Mesenchymal stem cell (in vitro differentiated cells and primary cell): ENCODE measurements around the gene RECK.

Experiments used
- DNase-seq: peaks from one replicate; pipeline ENCODE4 v3.0.0-alpha.2; 2013
- H2AFZ ChIP-seq: one replicate; pipeline ENCODE4 v1.6.1; 2013; ENCODE audit warnings: low read depth, mild to moderate bottlenecking, control low read depth, inconsistent platforms, low read length, moderate library complexity
- H2AK5ac ChIP-seq: 2 replicates; pipeline ENCODE4 v1.6.1; 2013; ENCODE audit warnings: low read length, moderate library complexity, mild to moderate bottlenecking, inconsistent platforms; ENCODE audit not compliant: severe bottlenecking
- H2BK120ac ChIP-seq: one replicate; pipeline ENCODE4 v1.6.1; 2013; ENCODE audit warnings: low read depth, mild to moderate bottlenecking, inconsistent platforms, low read length, moderate library complexity
- H2BK12ac ChIP-seq, 2 experiments: one replicate each; pipeline ENCODE4 v1.6.1; 2013; ENCODE audit warnings: inconsistent platforms in 2 of 2, low read length in 2 of 2, mild to moderate bottlenecking in 2 of 2, moderate library complexity in 2 of 2, control low read depth in 1 of 2
- H2BK15ac ChIP-seq: one replicate; pipeline ENCODE4 v1.6.1; 2013; ENCODE audit warnings: mild to moderate bottlenecking, low read depth, inconsistent platforms; ENCODE audit not compliant: poor library complexity, severe bottlenecking
- H2BK5ac ChIP-seq: 2 replicates; pipeline ENCODE4 v1.6.1; 2013; ENCODE audit warnings: low read depth, mild to moderate bottlenecking, low read length, control low read depth, inconsistent platforms; ENCODE audit not compliant: poor library complexity, severe bottlenecking
- H3K14ac ChIP-seq, 2 experiments: one replicate each; pipeline ENCODE4 v1.6.1; 2013; ENCODE audit warnings: inconsistent platforms in 2 of 2, low read length in 2 of 2, control low read depth in 1 of 2, mild to moderate bottlenecking in 1 of 2, moderate library complexity in 1 of 2
- H3K18ac ChIP-seq, 2 experiments: one replicate each; pipeline ENCODE4 v1.6.1; 2013; ENCODE audit warnings: inconsistent platforms in 2 of 2, low read length in 2 of 2, control low read depth in 1 of 2, low read depth in 1 of 2, mild to moderate bottlenecking in 1 of 2
- H3K23ac ChIP-seq, 2 experiments: one replicate each; pipeline ENCODE4 v1.6.1; 2013; ENCODE audit warnings: inconsistent platforms in 2 of 2, low read length in 2 of 2, mild to moderate bottlenecking in 2 of 2, moderate library complexity in 2 of 2, control low read depth in 1 of 2
- H3K27ac ChIP-seq: 2 replicates; pipeline ENCODE4 v1.5.1; 2013; ENCODE audit warnings: mild to moderate bottlenecking, moderate library complexity, low read length, control low read depth, inconsistent platforms; ENCODE audit not compliant: poor library complexity, severe bottlenecking
- H3K27me3 ChIP-seq, 2 experiments: 2 replicates each; pipeline versions ENCODE4 v1.6.1 to v1.7.0; 2013; ENCODE audit warnings: low read length in 2 of 2, mild to moderate bottlenecking in 2 of 2, moderate library complexity in 2 of 2, control low read depth in 1 of 2, inconsistent platforms in 1 of 2; ENCODE audit not compliant: control insufficient read depth in 1 of 2, insufficient read depth in 1 of 2
- H3K36me3 ChIP-seq, 2 experiments: 2 replicates each; pipeline versions ENCODE4 v1.6.1 to v1.7.0; 2013; ENCODE audit warnings: low read length in 2 of 2, control low read depth in 1 of 2, inconsistent platforms in 1 of 2, low read depth in 1 of 2, mild to moderate bottlenecking in 1 of 2; ENCODE audit not compliant: insufficient read depth in 2 of 2, control insufficient read depth in 1 of 2
- H3K4ac ChIP-seq, 2 experiments: one replicate each; pipeline ENCODE4 v1.6.1; 2013; ENCODE audit warnings: inconsistent platforms in 2 of 2, low read length in 2 of 2, mild to moderate bottlenecking in 2 of 2, moderate library complexity in 2 of 2, control low read depth in 1 of 2, low read depth in 1 of 2
- H3K4me1 ChIP-seq: 2 replicates; pipeline ENCODE4 v1.6.1; 2013; ENCODE audit warnings: low read depth, low read length, control low read depth; ENCODE audit not compliant: control insufficient read depth, insufficient read depth
- H3K4me2 ChIP-seq: 2 replicates; pipeline ENCODE4 v1.6.1; 2013; ENCODE audit warnings: low read length, mild to moderate bottlenecking, inconsistent platforms; ENCODE audit not compliant: poor library complexity, severe bottlenecking
- H3K4me3 ChIP-seq, 2 experiments: 2 replicates each; pipeline versions ENCODE4 v1.5.1 to v1.7.0; 2013; ENCODE audit warnings: low read length in 2 of 2, mild to moderate bottlenecking in 2 of 2, control low read depth in 1 of 2, low read depth in 1 of 2; ENCODE audit not compliant: insufficient read depth in 1 of 2
- H3K79me1 ChIP-seq: replicated peaks from 2 replicates; pipeline ENCODE4 v1.6.1; 2013; ENCODE audit warnings: mild to moderate bottlenecking, control low read depth, low read length, inconsistent platforms; ENCODE audit not compliant: poor library complexity, severe bottlenecking
- H3K9ac ChIP-seq: 2 replicates; pipeline ENCODE4 v1.7.0; 2013; ENCODE audit warnings: mild to moderate bottlenecking, low read length, moderate library complexity
- H3K9me3 ChIP-seq: 2 replicates; pipeline ENCODE4 v1.7.0; 2013; ENCODE audit warnings: mild to moderate bottlenecking, low read length; ENCODE audit not compliant: control insufficient read depth
- H4K8ac ChIP-seq: one replicate; pipeline ENCODE4 v1.6.1; 2013; ENCODE audit warnings: inconsistent platforms, mild to moderate bottlenecking, low read length, moderate library complexity
- H4K91ac ChIP-seq: one replicate; pipeline ENCODE4 v1.6.1; 2013; ENCODE audit warnings: mild to moderate bottlenecking, low read length, inconsistent platforms
- WGBS: methylation state at CpG from one replicate; pipeline ENCODE4 v1.1.7; 2013; ENCODE audit warnings: mixed read lengths; 5-methylcytosine and 5-hydroxymethylcytosine counted together

Gene RECK

DNA sequence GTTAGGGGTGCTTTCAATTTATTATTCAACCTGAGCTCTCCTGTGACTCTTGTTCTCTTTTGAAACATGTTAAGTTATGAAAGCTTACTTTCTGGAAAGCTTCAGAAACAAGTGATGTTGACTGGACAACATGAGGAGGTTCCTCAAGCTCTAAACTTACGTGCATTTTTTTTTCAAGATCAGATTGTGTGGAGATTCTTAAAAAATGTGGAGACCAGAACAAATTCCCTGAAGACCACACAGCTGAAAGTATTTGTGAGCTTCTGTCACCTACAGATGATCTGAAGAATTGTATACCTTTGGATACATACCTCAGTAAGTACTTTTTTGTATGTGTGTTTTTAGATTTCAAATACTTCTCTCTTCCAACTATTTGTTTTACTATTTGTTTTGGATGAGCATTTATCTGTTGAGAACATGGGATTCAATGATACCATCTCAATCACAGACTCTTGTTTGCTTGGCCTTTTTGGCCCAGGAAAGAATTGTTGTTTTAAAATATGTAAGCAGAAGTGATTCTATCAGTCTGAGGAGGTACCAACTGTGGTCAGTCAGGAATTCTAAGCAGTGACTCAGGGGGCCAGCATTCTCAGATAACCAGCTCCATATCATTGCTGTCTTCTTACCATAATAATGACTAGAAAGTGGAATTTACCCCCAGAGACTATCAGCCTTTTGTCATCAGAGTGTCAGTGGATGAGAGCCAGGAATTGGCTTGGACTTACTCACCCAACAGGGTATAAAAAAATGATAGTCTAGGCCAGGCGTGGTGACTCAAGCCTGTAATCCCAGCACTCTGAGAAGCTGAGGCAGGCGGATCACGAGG is 65.4 kb downstream of the RECK start:
- no peak overlapping the region for H4K91ac ChIP-seq
- H2AK5ac ChIP-seq, result no peak overlapping the region
- no peaks in the 10 kb centered on the region for H3K79me1 ChIP-seq
- peaks cover 0 to 36% of the 10 kb centered on the region in 2 experiments for H3K36me3 ChIP-seq
- H3K4me3 ChIP-seq, result no peak overlapping the region
- H3K4ac ChIP-seq, result no peak overlapping the region
- H3K14ac ChIP-seq, result no peak overlapping the region
- DNase-seq, result peak; percentile 95
- no peak overlapping the region for H3K18ac ChIP-seq
- H4K8ac ChIP-seq, result no peak overlapping the region
- H2BK5ac ChIP-seq, result peak overlapping the region; percentile 92
- H3K27ac ChIP-seq, result peak overlapping the region; percentile 94
- no peak overlapping the region for H2BK15ac ChIP-seq
- no peaks in the 10 kb centered on the region for H3K27me3 ChIP-seq
- no peak overlapping the region for H2BK12ac ChIP-seq
- H2BK120ac ChIP-seq, result no peak overlapping the region
- peaks cover 5% of the 10 kb centered on the region for H3K4me1 ChIP-seq
- H3K9ac ChIP-seq, result peak overlapping the region; percentile 58
- no peak overlapping the region for H3K4me2 ChIP-seq
- WGBS, result 4% methylated on average over 4 of the region's 4 CpGs
- H2AFZ ChIP-seq, result no peak overlapping the region
- H3K9me3 ChIP-seq, result no peaks in the 10 kb centered on the region
- H3K23ac ChIP-seq, result no peak overlapping the region

DNA sequence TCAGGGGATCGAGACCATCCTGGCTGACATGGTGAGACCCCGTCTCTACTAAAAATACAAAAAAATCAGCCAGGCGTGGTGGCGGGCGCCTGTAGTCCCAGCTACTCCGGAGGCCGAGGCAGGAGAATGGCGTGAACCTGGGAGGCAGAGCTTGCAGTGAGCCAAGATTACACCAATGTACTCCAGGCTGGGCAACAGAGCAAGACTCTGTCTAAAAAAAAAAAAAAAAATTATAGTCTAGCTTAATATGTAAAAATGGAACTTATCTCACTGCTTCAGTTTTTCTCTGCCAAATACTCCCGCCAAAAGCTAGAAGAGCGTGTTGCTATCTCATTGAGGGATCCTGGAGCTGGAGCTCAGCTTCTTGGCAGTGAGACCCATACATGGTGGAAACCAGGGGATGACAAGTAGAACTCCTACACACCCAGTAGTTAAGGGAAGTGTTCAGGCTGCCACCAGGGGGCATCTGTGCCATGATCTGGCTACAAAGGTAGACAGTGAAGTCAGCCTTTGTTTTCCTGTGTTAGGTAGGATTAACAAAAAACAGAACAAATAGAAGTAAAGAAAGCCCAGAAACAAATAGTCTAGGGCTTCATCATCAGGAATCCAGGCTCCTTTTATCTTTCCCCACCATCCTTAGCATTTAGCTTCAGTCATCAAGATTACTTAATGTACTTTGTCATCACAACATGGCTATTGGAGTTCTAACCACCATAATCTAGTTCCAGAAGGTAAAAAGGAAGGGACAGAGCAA is 66.2 kb downstream of the RECK start:
- Histone ChIP-seq H3K79me1 (no peaks in the 10 kb centered on the region), H2BK120ac (no peak overlapping the region), H3K36me3 (peaks cover 0 to 35% of the 10 kb centered on the region in 2 experiments), H3K14ac (no peak overlapping the region), H3K27me3 (no peaks in the 10 kb centered on the region), H3K9ac (peak overlapping the region; percentile 58), H3K4me2 (no peak overlapping the region), H2AK5ac (peak overlapping the region; percentile 97), H3K4ac (no peak overlapping the region), H3K27ac (peak overlapping the region; percentile 94), H3K4me1 (peaks cover 5% of the 10 kb centered on the region), H3K4me3 (no peak overlapping the region), H4K91ac (no peak overlapping the region), H2BK12ac (peak overlapping the region in 1 of 2 experiments; percentile 18), H2BK15ac (no peak overlapping the region), H2AFZ (no peak overlapping the region), H3K9me3 (no peaks in the 10 kb centered on the region), H4K8ac (no peak overlapping the region), H3K23ac (no peak overlapping the region), H2BK5ac (no peak overlapping the region), H3K18ac (peak overlapping the region; percentile 52 to 77)
- peak; percentile 72 for DNase-seq
- WGBS, result 48% methylated on average over 6 of the region's 10 CpGs

DNA sequence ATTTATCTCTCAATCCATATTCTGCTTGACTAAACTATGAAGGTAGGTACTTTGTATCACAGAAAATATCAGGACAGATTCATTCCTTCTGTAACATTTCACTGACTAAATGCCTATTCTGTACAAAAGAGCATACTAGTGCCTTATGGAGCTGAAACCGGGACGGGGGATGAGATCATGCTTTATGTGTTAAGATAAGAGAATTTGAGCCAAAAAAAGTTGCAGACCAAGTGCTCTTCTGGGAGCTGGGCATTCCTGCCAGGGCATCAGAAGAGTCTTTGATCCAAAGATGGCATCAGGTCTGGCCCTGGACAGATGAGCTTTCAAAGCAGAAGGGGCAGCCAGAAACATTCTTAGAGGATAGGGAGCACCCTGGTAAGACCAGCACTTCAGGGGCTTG is 72.4 kb downstream of the RECK start:
- DNase-seq, result no peak
- Histone ChIP-seq H3K4me1 (no peaks in the 10 kb centered on the region), H3K79me1 (no peaks in the 10 kb centered on the region), H4K8ac (no peak overlapping the region), H2AK5ac (no peak overlapping the region), H3K18ac (no peak overlapping the region), H3K23ac (no peak overlapping the region), H3K14ac (no peak overlapping the region), H2BK12ac (no peak overlapping the region), H3K27ac (no peak overlapping the region), H3K27me3 (no peaks in the 10 kb centered on the region), H3K4me3 (no peak overlapping the region), H3K36me3 (peaks cover 3 to 80% of the 10 kb centered on the region in 2 experiments), H3K4me2 (no peak overlapping the region), H2BK120ac (no peak overlapping the region), H4K91ac (no peak overlapping the region), H2BK5ac (peak overlapping the region; percentile 47), H3K4ac (no peak overlapping the region), H2AFZ (no peak overlapping the region), H3K9ac (no peak overlapping the region), H3K9me3 (no peaks in the 10 kb centered on the region), H2BK15ac (no peak overlapping the region)
- 98% methylated on average over 2 of the region's 2 CpGs for WGBS

DNA sequence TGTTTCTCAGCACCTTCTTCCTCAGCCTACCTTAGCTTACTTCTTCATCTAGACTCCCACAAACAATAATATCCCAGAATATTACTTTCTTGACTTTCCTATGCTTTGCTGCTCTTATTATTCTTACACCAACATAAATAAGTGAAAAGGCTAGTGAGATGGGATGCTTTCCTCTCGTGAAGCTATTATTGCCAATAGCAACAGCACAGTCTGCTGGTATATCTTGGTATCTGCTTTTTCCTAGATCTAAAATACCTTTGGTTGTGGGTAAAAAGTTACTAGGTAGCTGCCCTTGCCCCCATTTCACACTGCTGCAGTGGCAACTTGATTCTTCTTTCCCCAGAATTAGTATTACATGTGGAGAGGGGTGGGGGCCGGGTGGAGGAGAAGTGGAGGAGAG is 73.7 kb downstream of the RECK start:
- no peak overlapping the region for H2BK15ac ChIP-seq
- no peak overlapping the region for H3K23ac ChIP-seq
- H3K4ac ChIP-seq, result no peak overlapping the region
- no peak overlapping the region for H3K9ac ChIP-seq
- no peaks in the 10 kb centered on the region for H3K9me3 ChIP-seq
- no peak overlapping the region for H3K4me2 ChIP-seq
- H2BK5ac ChIP-seq, result no peak overlapping the region
- H3K27ac ChIP-seq, result no peak overlapping the region
- H4K8ac ChIP-seq, result no peak overlapping the region
- DNase-seq, result no peak
- no peak overlapping the region for H3K4me3 ChIP-seq
- H3K14ac ChIP-seq, result no peak overlapping the region
- no peaks in the 10 kb centered on the region for H3K27me3 ChIP-seq
- peaks cover 3 to 76% of the 10 kb centered on the region in 2 experiments for H3K36me3 ChIP-seq
- no peaks in the 10 kb centered on the region for H3K4me1 ChIP-seq
- H3K79me1 ChIP-seq, result no peaks in the 10 kb centered on the region
- H2AFZ ChIP-seq, result no peak overlapping the region
- no peak overlapping the region for H4K91ac ChIP-seq
- H2BK12ac ChIP-seq, result no peak overlapping the region
- no peak overlapping the region for H2AK5ac ChIP-seq
- H3K18ac ChIP-seq, result no peak overlapping the region
- WGBS, result no CpG with 5 or more reads among the region's 2 CpGs
- H2BK120ac ChIP-seq, result no peak overlapping the region
